ENCODE results near the gene KCND2.
A peak's percentile ranks its signal among the peaks of the same experiment; 100 is the strongest.

Gene KCND2

GRCh38 chr7:120486164-120486563, 213.2 kb downstream of the KCND2 start:
- TF ChIP-seq SUZ12 (IDR thresholded peaks at IDR 0.05; ENCODE audit: extremely low read depth, insufficient read depth, insufficient read length) (no peak), YY1 (IDR thresholded peaks at IDR 0.05; ENCODE audit: insufficient read depth, insufficient read length) (no peak), ZNF274 (IDR thresholded peaks at IDR 0.05; ENCODE audit: low read depth, low read length) (no peak)
- Histone ChIP-seq H3K36me3 (ENCODE audit: insufficient read depth, insufficient read length, low read length) (no peaks in the 10 kb centered on the region), H3K4me1 (ENCODE audit: insufficient read depth, insufficient read length) (no peaks in the 10 kb centered on the region), H3K9me3 (ENCODE audit: insufficient read depth, low read length) (no peaks in the 10 kb centered on the region), H3K27me3 (ENCODE audit: insufficient read depth, insufficient read length) (no peaks in the 10 kb centered on the region), H3K9ac (ENCODE audit: insufficient read length, low read depth) (no peak overlapping the region), H3K4me3 (ENCODE audit: insufficient read length, low read depth) (no peak overlapping the region)
- DNase-seq (ENCODE audit: low read depth, low spot score), result no peak

GRCh38 chr7:120502132-120502531, 229.2 kb downstream of the KCND2 start:
- TF ChIP-seq ZNF274 (IDR thresholded peaks at IDR 0.05; ENCODE audit: low read depth, low read length) (no peak), YY1 (IDR thresholded peaks at IDR 0.05; ENCODE audit: insufficient read depth, insufficient read length) (no peak), SUZ12 (IDR thresholded peaks at IDR 0.05; ENCODE audit: extremely low read depth, insufficient read depth, insufficient read length) (no peak)
- no peaks in the 10 kb centered on the region for H3K27me3 ChIP-seq (ENCODE audit: insufficient read depth, insufficient read length)
- H3K4me3 ChIP-seq (ENCODE audit: insufficient read length, low read depth), result no peak overlapping the region
- no peak overlapping the region for H3K9ac ChIP-seq (ENCODE audit: insufficient read length, low read depth)
- H3K4me1 ChIP-seq (ENCODE audit: insufficient read depth, insufficient read length), result no peaks in the 10 kb centered on the region
- no peaks in the 10 kb centered on the region for H3K36me3 ChIP-seq (ENCODE audit: insufficient read depth, insufficient read length, low read length)
- peak; percentile 56 for DNase-seq (ENCODE audit: low read depth, low spot score)
- H3K9me3 ChIP-seq (ENCODE audit: insufficient read depth, low read length), result no peaks in the 10 kb centered on the region

GRCh38 chr7:120502825-120503224, 229.8 kb downstream of the KCND2 start:
- Histone ChIP-seq H3K27me3 (ENCODE audit: insufficient read depth, insufficient read length) (no peaks in the 10 kb centered on the region), H3K4me1 (ENCODE audit: insufficient read depth, insufficient read length) (no peaks in the 10 kb centered on the region), H3K9me3 (ENCODE audit: insufficient read depth, low read length) (no peaks in the 10 kb centered on the region), H3K9ac (ENCODE audit: insufficient read length, low read depth) (no peak overlapping the region), H3K36me3 (ENCODE audit: insufficient read depth, insufficient read length, low read length) (no peaks in the 10 kb centered on the region), H3K4me3 (ENCODE audit: insufficient read length, low read depth) (no peak overlapping the region)
- DNase-seq (ENCODE audit: low read depth, low spot score), result no peak
- TF ChIP-seq ZNF274 (IDR thresholded peaks at IDR 0.05; ENCODE audit: low read depth, low read length), result no peak
- TF ChIP-seq YY1 (IDR thresholded peaks at IDR 0.05; ENCODE audit: insufficient read depth, insufficient read length), result no peak
- TF ChIP-seq SUZ12 (IDR thresholded peaks at IDR 0.05; ENCODE audit: extremely low read depth, insufficient read depth, insufficient read length), result no peak

GRCh38 chr7:120504386-120504785, 231.4 kb downstream of the KCND2 start:
- no peak for DNase-seq (ENCODE audit: low read depth, low spot score)
- no peaks in the 10 kb centered on the region for H3K4me1 ChIP-seq (ENCODE audit: insufficient read depth, insufficient read length)
- no peaks in the 10 kb centered on the region for H3K9me3 ChIP-seq (ENCODE audit: insufficient read depth, low read length)
- no peak overlapping the region for H3K4me3 ChIP-seq (ENCODE audit: insufficient read length, low read depth)
- no peaks in the 10 kb centered on the region for H3K27me3 ChIP-seq (ENCODE audit: insufficient read depth, insufficient read length)
- TF ChIP-seq SUZ12 (IDR thresholded peaks at IDR 0.05; ENCODE audit: extremely low read depth, insufficient read depth, insufficient read length) (no peak), YY1 (IDR thresholded peaks at IDR 0.05; ENCODE audit: insufficient read depth, insufficient read length) (no peak), ZNF274 (IDR thresholded peaks at IDR 0.05; ENCODE audit: low read depth, low read length) (no peak)
- H3K36me3 ChIP-seq (ENCODE audit: insufficient read depth, insufficient read length, low read length), result no peaks in the 10 kb centered on the region
- H3K9ac ChIP-seq (ENCODE audit: insufficient read length, low read depth), result no peak overlapping the region

GRCh38 chr7:120505770-120506169, 232.8 kb downstream of the KCND2 start:
- Histone ChIP-seq H3K4me3 (ENCODE audit: insufficient read length, low read depth) (no peak overlapping the region), H3K9ac (ENCODE audit: insufficient read length, low read depth) (no peak overlapping the region), H3K36me3 (ENCODE audit: insufficient read depth, insufficient read length, low read length) (no peaks in the 10 kb centered on the region), H3K27me3 (ENCODE audit: insufficient read depth, insufficient read length) (no peaks in the 10 kb centered on the region), H3K9me3 (ENCODE audit: insufficient read depth, low read length) (no peaks in the 10 kb centered on the region), H3K4me1 (ENCODE audit: insufficient read depth, insufficient read length) (no peaks in the 10 kb centered on the region)
- no peak for TF ChIP-seq SUZ12 (IDR thresholded peaks at IDR 0.05; ENCODE audit: extremely low read depth, insufficient read depth, insufficient read length)
- no peak for TF ChIP-seq ZNF274 (IDR thresholded peaks at IDR 0.05; ENCODE audit: low read depth, low read length)
- no peak for TF ChIP-seq YY1 (IDR thresholded peaks at IDR 0.05; ENCODE audit: insufficient read depth, insufficient read length)
- DNase-seq (ENCODE audit: low read depth, low spot score), result no peak

- Histone ChIP-seq H3K36me3 (ENCODE audit: insufficient read depth, insufficient read length, low read length) (no peaks in the 10 kb centered on the region), H3K27me3 (ENCODE audit: insufficient read depth, insufficient read length) (no peaks in the 10 kb centered on the region), H3K9me3 (ENCODE audit: insufficient read depth, low read length) (no peaks in the 10 kb centered on the region), H3K9ac (ENCODE audit: insufficient read length, low read depth) (no peak overlapping the region), H3K4me1 (ENCODE audit: insufficient read depth, insufficient read length) (no peaks in the 10 kb centered on the region), H3K4me3 (ENCODE audit: insufficient read length, low read depth) (no peak overlapping the region)
- TF ChIP-seq ZNF274 (IDR thresholded peaks at IDR 0.05; ENCODE audit: low read depth, low read length), result no peak
- TF ChIP-seq YY1 (IDR thresholded peaks at IDR 0.05; ENCODE audit: insufficient read depth, insufficient read length), result no peak
- TF ChIP-seq SUZ12 (IDR thresholded peaks at IDR 0.05; ENCODE audit: extremely low read depth, insufficient read depth, insufficient read length), result no peak
- DNase-seq (ENCODE audit: low read depth, low spot score), result no peak
Measured at GRCh38 chr7:120512701-120513100, 239.7 kb downstream of the KCND2 start.

GRCh38 chr7:120519224-120519623, 246.2 kb downstream of the KCND2 start:
- H3K9ac ChIP-seq (ENCODE audit: insufficient read length, low read depth), result no peak overlapping the region
- no peak overlapping the region for H3K4me3 ChIP-seq (ENCODE audit: insufficient read length, low read depth)
- no peak for TF ChIP-seq SUZ12 (IDR thresholded peaks at IDR 0.05; ENCODE audit: extremely low read depth, insufficient read depth, insufficient read length)
- TF ChIP-seq YY1 (IDR thresholded peaks at IDR 0.05; ENCODE audit: insufficient read depth, insufficient read length), result no peak
- TF ChIP-seq ZNF274 (IDR thresholded peaks at IDR 0.05; ENCODE audit: low read depth, low read length), result no peak
- H3K36me3 ChIP-seq (ENCODE audit: insufficient read depth, insufficient read length, low read length), result no peaks in the 10 kb centered on the region
- DNase-seq (ENCODE audit: low read depth, low spot score), result no peak
- H3K4me1 ChIP-seq (ENCODE audit: insufficient read depth, insufficient read length), result no peaks in the 10 kb centered on the region
- H3K27me3 ChIP-seq (ENCODE audit: insufficient read depth, insufficient read length), result no peaks in the 10 kb centered on the region
- H3K9me3 ChIP-seq (ENCODE audit: insufficient read depth, low read length), result peaks cover 9% of the 10 kb centered on the region; the same call in 1 of the 2 replicates

All from NT2/D1 (cell line).